Right lobe of liver (tissue), 6 donors: ENCODE measurements around the gene TEDC2. TPM values are rescaled to one million over a fixed set of nuclear protein-coding genes. Genes with fewer than 3 reads are reported as not detected.
A peak's percentile ranks its signal among the peaks of the same experiment; 100 is the strongest.

Source experiments
- ATAC-seq, 4 donors: fragments of 200-7000 bp; cut with Tn5 transposase; one replicate each; pipeline ENCODE4 v1.9.1; 2020; ENCODE audit warnings: mild to moderate bottlenecking in 4 of 4, moderate library complexity in 4 of 4
- DNase-seq, 3 donors: peaks; one replicate each; pipeline ENCODE4 v3.0.0-alpha.2; 2020
- H3K27ac ChIP-seq, 3 donors: fragments of 200-600 bp; one replicate each; pipeline ENCODE4 v1.8.0; 2022
- H3K27me3 ChIP-seq, 2 donors: fragments of 200-600 bp; one replicate each; pipeline ENCODE4 v1.8.0; 2022
- H3K36me3 ChIP-seq, 4 donors: fragments of 200-600 bp; sonication (generic) in 1 of 4; one replicate each; pipeline versions ENCODE4 v1.5.1 to v1.8.0; 2017 to 2022; ENCODE audit warnings: control low read depth in 1 of 4
- H3K4me1 ChIP-seq, 4 donors: fragments of 200-600 bp; sonication (generic) in 1 of 4; one replicate each; pipeline versions ENCODE4 v1.5.1 to v1.8.0; 2017 to 2022; ENCODE audit warnings: control low read depth in 1 of 4
- H3K4me3 ChIP-seq, 3 donors: fragments of 200-600 bp; one replicate each; pipeline ENCODE4 v1.8.0; 2022
- H3K9me3 ChIP-seq, 4 donors: fragments of 200-600 bp; sonication (generic) in 1 of 4; one replicate each; pipeline versions ENCODE4 v1.5.1 to v1.8.0; 2017 to 2022; ENCODE audit warnings: control low read depth in 1 of 4
- CTCF ChIP-seq, 4 donors: fragments of 200-600 bp in 3 of 4; fragments of 450-650 bp in 1 of 4; IDR thresholded peaks; one replicate each; pipeline versions ENCODE4 v1.5.1 to v1.8.0; 2016 to 2022; ENCODE audit warnings: antibody characterized with exemption in 4 of 4, mild to moderate bottlenecking in 2 of 4
- POLR2A ChIP-seq: fragments of 450-650 bp; IDR thresholded peaks from one replicate; pipeline ENCODE4 v1.6.1; 2017; ENCODE audit warnings: antibody characterized with exemption, mild to moderate bottlenecking
- WGBS: methylation state at CpG from one replicate; pipeline ENCODE4 v1.1.6; 2018; ENCODE audit warnings: low coverage, low lambda C conversion rate; ENCODE audit not compliant: insufficient coverage; ENCODE audit errors: missing lambda C conversion rate; 5-methylcytosine and 5-hydroxymethylcytosine counted together
- intact Hi-C, 2 donors: fragments of 100-400 bp; cut with DNase I; formaldehyde crosslinking; loops; one replicate each; pipeline versions ENCODE4 v1.11.2 to v1.14.1; 2022
- total RNA-seq, 6 experiments: library from RNA; depleted of rRNA in 2 of 6; stranded (reverse); fragments of >200 nt in 2 of 6; fragmentation: NEBNext Ultra II Directional in 3 of 6; extraction: Animal tissue kit (Norgen Biotek cat#: 25700) in 3 of 6; gene quantifications; one replicate each; pipeline versions ENCODE4 v1.1.0 to v1.2.4, GENCODE V29; 2016 to 2023
- donor health status: DM: no; HTN: yes; CAD: no.
- donor health status: DM: no; HTN: no; CAD: no.
- donor health status: DM: no; HTN: no; CAD: no.
- donor health status: DM: no; HTN: yes; CAD: no.
- donor health status: DM: no; HTN: yes; CAD: no.

The TEDC2 gene
- total RNA-seq, 6 experiments from 2014 or later = 0.35 to 2.8 (median 0.87) TPM

- Histone ChIP-seq H3K4me3 (no peak overlapping the region), H3K27me3 (no peaks in the 10 kb centered on the region), H3K9me3 (no peaks in the 10 kb centered on the region), H3K36me3 (no peaks in the 10 kb centered on the region), H3K4me1 (no peaks in the 10 kb centered on the region), H3K27ac (no peak overlapping the region)
- ATAC-seq (no peak), DNase-seq (no peak)
- WGBS = 82% methylated on average over 5 of the region's 9 CpGs
- intact Hi-C loops = no loop called here
- TF ChIP-seq CTCF (IDR thresholded peaks at IDR 0.05) (no peak), POLR2A (no peak)
These were observed 16.4 kb upstream of the TEDC2 start for GRCh38 chr16:2443555-2443954.

GRCh38 chr16:2447920-2448583 lies 11.9 kb upstream of the TEDC2 start:
- no peaks in the 10 kb centered on the region for H3K27me3 ChIP-seq
- ATAC-seq (no peak), DNase-seq (no peak)
- intact Hi-C loops = no loop called here
- no peak overlapping the region for H3K4me3 ChIP-seq
- H3K9me3 ChIP-seq = no peaks in the 10 kb centered on the region
- H3K27ac ChIP-seq = no peak overlapping the region
- 82% methylated on average over 6 of the region's 11 CpGs for WGBS
- H3K36me3 ChIP-seq = no peaks in the 10 kb centered on the region
- H3K4me1 ChIP-seq = no peaks in the 10 kb centered on the region
- no peak for TF ChIP-seq POLR2A
- TF ChIP-seq CTCF (IDR thresholded peaks at IDR 0.05) = no peak

GRCh38 chr16:2449118-2449517 lies 10.8 kb upstream of the TEDC2 start:
- no peaks in the 10 kb centered on the region for H3K36me3 ChIP-seq
- TF ChIP-seq CTCF (IDR thresholded peaks at IDR 0.05) (no peak), POLR2A (no peak)
- intact Hi-C loops = no loop called here
- H3K9me3 ChIP-seq = no peaks in the 10 kb centered on the region
- no peaks in the 10 kb centered on the region for H3K27me3 ChIP-seq
- DNase-seq = no peak
- no peaks in the 10 kb centered on the region for H3K4me1 ChIP-seq
- H3K4me3 ChIP-seq = no peak overlapping the region
- no CpG with 5 or more reads among the region's 25 CpGs for WGBS
- H3K27ac ChIP-seq = no peak overlapping the region
- peak in 1 of 4 donors; percentile 4 for ATAC-seq

- no peaks in the 10 kb centered on the region for H3K4me1 ChIP-seq
- WGBS = 96% methylated on average over 3 of the region's 8 CpGs
These were observed 9.4 kb upstream of the TEDC2 start for GRCh38 chr16:2450535-2450934.

More at GRCh38 chr16:2450535-2450934, 9.4 kb upstream of the TEDC2 start:
- no peaks in the 10 kb centered on the region for H3K9me3 ChIP-seq
- TF ChIP-seq CTCF (IDR thresholded peaks at IDR 0.05) (no peak), POLR2A (no peak)
- no peak overlapping the region for H3K27ac ChIP-seq
- DNase-seq (no peak), ATAC-seq (no peak)
- H3K27me3 ChIP-seq = no peaks in the 10 kb centered on the region
- no peak overlapping the region for H3K4me3 ChIP-seq
- intact Hi-C loops = no loop called here
- H3K36me3 ChIP-seq = no peaks in the 10 kb centered on the region
